Activated CD8-positive, alpha-beta memory T cell treated with anti-CD3 and anti-CD28 coated beads, Interleukin-2, amount 10 ng/mL, durations not matched to agents 7 days and 5 days (primary cell): ENCODE measurements around the gene TIA1. TPM values are rescaled to one million over a fixed set of nuclear protein-coding genes. Genes with fewer than 3 reads are reported as not detected.
A peak's percentile ranks its signal among the peaks of the same experiment; 100 is the strongest.
"Not testable (repeated sequence)": the region's sequence is repeated elsewhere in the genome, so short reads cannot be mapped to it uniquely, and the experiment has no call there.

Source experiments
- ATAC-seq: fragments of 150-1000 bp; cut with Tn5 transposase; one replicate; pipeline ENCODE4 v1.10.0; 2021; ENCODE audit warnings: moderate library complexity
- CTCF ChIA-PET: fragments of 350-600 bp; sonication (Branson Sonifier 250); formaldehyde crosslinking; loops from one replicate; lab custom pipeline; 2021; ENCODE audit warnings: antibody characterized with exemption; lab: Charles Lee
- DNase-seq: peaks from one replicate; pipeline ENCODE4 v3.0.0-alpha.2; 2020
- H3K27ac Mint-ChIP-seq: one replicate; pipeline ENCODE4 v1.8.0; 2021; ENCODE audit warnings: mild to moderate bottlenecking, mixed read lengths
- H3K27me3 Mint-ChIP-seq: one replicate; pipeline ENCODE4 v1.8.0; 2021; ENCODE audit warnings: mixed read lengths
- H3K36me3 Mint-ChIP-seq: one replicate; pipeline ENCODE4 v1.8.0; 2021; ENCODE audit warnings: mild to moderate bottlenecking, mixed read lengths
- H3K4me1 Mint-ChIP-seq: one replicate; pipeline ENCODE4 v1.8.0; 2021; ENCODE audit warnings: mixed read lengths
- H3K4me3 Mint-ChIP-seq: one replicate; pipeline ENCODE4 v1.8.0; 2021; ENCODE audit warnings: mild to moderate bottlenecking, moderate library complexity, mixed read lengths
- H3K9me3 Mint-ChIP-seq: one replicate; pipeline ENCODE4 v1.8.0; 2022; ENCODE audit warnings: low read depth, mixed read lengths
- total RNA-seq, 2 experiments: library from RNA; stranded (reverse); gene quantifications; one replicate each; pipeline ENCODE4 v1.2.3, GENCODE V29; 2021

The TIA1 gene, protein sequence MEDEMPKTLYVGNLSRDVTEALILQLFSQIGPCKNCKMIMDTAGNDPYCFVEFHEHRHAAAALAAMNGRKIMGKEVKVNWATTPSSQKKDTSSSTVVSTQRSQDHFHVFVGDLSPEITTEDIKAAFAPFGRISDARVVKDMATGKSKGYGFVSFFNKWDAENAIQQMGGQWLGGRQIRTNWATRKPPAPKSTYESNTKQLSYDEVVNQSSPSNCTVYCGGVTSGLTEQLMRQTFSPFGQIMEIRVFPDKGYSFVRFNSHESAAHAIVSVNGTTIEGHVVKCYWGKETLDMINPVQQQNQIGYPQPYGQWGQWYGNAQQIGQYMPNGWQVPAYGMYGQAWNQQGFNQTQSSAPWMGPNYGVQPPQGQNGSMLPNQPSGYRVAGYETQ
- total RNA-seq: 100 to 1,000 TPM; 131 to 151 TPM

DNA sequence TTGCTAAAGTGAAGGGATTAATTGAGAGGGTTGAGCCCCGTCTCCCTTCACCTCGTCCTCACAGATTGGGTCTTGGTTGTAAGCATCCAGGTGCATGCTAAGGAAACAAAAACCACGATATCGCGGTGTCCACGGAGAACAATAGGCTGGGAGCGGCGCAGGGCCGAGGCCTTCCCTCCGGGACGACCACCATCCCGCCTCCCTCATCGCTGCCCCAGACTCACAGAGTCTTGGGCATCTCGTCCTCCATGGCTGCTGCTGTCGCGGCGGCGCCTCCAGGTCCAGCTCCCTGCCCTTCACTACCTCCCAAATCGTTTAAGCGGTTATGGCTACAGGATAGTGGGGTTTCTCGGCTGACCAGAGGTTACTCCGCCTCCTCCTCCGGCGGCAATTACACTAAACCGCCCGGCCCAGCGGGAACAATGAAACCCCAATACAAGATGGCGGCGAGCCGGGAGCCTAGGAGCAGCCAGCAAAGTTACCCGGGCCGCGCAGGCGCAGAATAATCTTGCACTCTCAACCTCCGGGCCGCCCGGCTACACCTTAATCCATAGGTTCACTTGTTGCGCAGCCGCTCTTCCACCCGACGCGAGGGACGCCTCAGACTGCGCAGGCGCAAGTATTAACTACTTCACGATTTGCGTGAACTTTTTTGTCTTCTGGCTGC is at the start of gene TIA1:
Gene TIA1 (minus strand): TSS at position 448 of the 667 bp plus-strand sequence. CDS start 198 bp downstream, at position 250.
- no peaks in the 10 kb centered on the region for H3K27me3 Mint-ChIP-seq
- CTCF ChIA-PET: interaction anchor here (2.8 kb wide), 1 partner anchor 10 kb away, joined by 9 read pairs; the partner anchor contains the start of gene PCYOX1
- H3K9me3 Mint-ChIP-seq: no peaks in the 10 kb centered on the region
- peaks cover 16% of the 10 kb centered on the region for H3K36me3 Mint-ChIP-seq
- ATAC-seq (peak; percentile 99), DNase-seq (peak; percentile 99)
- H3K27ac Mint-ChIP-seq: peak within 1 kb of the TSS; percentile 99
- H3K4me1 Mint-ChIP-seq: peaks cover 37% of the 10 kb centered on the region
- peak within 1 kb of the TSS; percentile 100 for H3K4me3 Mint-ChIP-seq

DNA sequence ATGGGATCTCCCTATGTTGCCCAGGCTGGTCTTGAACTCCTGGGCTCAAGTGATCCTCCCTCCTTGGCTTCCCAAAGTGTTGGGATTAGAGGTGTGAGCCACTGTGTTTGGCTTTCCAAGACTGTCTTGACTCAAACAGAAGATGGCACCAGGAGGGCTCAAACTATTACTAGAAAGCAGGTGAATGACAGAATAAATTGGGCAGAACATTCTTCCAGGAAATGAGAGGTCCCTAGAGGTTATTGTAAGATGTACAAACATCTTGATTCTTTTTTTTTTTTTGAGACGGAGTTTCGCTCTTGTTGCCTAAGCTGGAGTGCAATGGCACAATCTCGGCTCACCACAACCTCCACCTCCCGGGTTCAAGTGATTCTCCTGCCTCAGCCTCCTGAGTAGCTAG is 49.4 kb upstream of the TIA1 start:
- Mint-ChIP-seq H3K4me1 (peaks cover 41% of the 10 kb centered on the region), H3K36me3 (peaks cover 29% of the 10 kb centered on the region)
- H3K4me3 Mint-ChIP-seq, CTCF ChIA-PET, H3K27me3 Mint-ChIP-seq, DNase-seq, ATAC-seq, H3K27ac Mint-ChIP-seq, H3K9me3 Mint-ChIP-seq: not testable (repeated sequence)

DNA sequence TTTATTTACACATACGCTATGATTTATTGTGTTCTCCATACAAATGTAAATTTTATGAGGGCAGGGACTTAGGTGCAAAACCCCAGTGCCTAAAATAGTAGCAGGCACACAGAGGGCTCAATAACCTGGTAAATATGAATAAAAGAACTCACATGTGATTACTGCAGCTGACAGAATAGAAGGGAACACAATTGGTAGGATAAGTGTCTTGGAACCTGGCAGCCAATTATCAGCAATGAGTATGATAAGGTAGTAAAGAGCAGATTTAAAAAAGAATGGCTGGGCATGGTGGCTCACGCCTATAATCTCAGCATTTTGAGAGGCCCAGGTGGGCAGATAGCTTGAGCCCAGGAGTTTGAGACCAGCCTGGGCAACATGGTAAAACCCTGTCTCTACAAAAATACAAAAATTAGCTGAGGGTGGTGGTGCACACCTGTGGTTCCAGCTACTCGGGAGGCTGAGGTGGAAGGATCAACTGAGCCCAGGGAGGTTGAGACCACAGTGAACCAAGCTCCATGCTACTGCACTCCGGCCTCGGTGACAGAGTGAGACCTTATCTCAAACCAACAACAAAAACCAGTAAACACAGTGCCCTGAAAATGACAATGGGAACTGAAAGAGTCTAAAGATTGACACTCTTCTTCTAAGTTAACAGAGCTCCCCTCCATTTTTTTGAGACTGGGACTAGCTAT is 35.2 kb upstream of the TIA1 start:
- no peak for ATAC-seq
- Mint-ChIP-seq H3K27ac (peak overlapping the region; percentile 30), H3K4me3 (no peak overlapping the region), H3K27me3 (no peaks in the 10 kb centered on the region), H3K4me1 (peaks cover 37% of the 10 kb centered on the region), H3K36me3 (peaks cover 69% of the 10 kb centered on the region), H3K9me3 (no peaks in the 10 kb centered on the region)
- CTCF ChIA-PET: interaction anchor here (1.7 kb wide), 1 partner anchor 34 kb away, joined by 3 read pairs; no protein-coding TSS in a partner anchor
- no peak for DNase-seq

DNA sequence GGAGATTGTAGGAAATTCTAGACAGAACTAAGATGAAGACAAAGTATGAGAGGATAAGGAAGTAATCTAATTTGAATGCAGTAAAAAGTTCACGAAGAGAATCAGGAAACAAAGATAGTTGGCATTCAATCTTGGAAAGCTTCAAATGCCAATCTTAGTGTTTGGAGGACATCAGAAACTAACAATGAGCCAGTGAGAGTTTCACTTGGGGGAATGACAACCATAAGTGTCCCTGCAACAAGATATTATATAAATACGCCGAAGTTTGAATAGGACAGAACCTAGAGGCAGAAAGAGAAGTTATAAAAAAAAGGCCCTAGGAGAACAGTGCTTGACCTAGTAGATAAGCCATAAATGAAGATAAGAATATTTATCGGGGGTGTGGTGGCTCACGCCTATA is 34.0 kb upstream of the TIA1 start:
- H3K27ac Mint-ChIP-seq: no peak overlapping the region
- no peaks in the 10 kb centered on the region for H3K9me3 Mint-ChIP-seq
- ATAC-seq (no peak), DNase-seq (no peak)
- CTCF ChIA-PET: interaction anchor here (0.9 kb wide), 1 partner anchor 11 kb away, joined by 3 read pairs; the partner anchor contains the start of gene SNRPG
- no peak overlapping the region for H3K4me3 Mint-ChIP-seq
- peaks cover 65% of the 10 kb centered on the region for H3K36me3 Mint-ChIP-seq
- peaks cover 32% of the 10 kb centered on the region for H3K4me1 Mint-ChIP-seq
- no peaks in the 10 kb centered on the region for H3K27me3 Mint-ChIP-seq

DNA sequence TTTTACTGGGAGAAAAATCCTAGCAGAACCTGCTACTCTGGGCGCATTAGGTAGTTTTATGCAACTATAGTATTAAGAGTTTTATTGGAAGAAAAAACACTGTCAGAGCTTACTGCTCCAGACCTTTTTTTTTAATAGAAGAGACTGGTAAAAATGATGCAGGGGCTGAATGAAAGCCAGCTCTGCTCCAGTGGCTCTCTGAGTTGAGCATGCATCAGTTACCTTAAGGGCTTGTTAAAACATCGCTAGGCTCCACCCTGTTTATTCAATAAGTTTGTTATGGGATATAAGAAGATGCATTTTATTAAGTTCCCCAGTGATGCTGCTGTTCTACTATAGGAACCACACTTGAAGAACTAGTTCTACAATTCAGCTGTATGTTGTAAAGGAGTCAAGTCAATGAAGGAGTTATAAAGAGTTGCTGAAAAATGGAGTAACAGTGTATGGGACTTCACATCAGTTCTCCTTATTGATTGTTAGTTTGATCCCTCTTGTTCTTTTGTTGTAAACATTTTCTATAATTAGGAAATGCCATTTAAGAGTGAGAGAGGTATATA is 31.9 kb upstream of the TIA1 start:
- Mint-ChIP-seq H3K36me3 (peaks cover 51% of the 10 kb centered on the region), H3K9me3 (no peaks in the 10 kb centered on the region), H3K27ac (no peak overlapping the region), H3K27me3 (no peaks in the 10 kb centered on the region), H3K4me1 (peaks cover 15% of the 10 kb centered on the region), H3K4me3 (no peak overlapping the region)
- CTCF ChIA-PET: no interaction called here
- no peak for ATAC-seq
- DNase-seq: no peak

DNA sequence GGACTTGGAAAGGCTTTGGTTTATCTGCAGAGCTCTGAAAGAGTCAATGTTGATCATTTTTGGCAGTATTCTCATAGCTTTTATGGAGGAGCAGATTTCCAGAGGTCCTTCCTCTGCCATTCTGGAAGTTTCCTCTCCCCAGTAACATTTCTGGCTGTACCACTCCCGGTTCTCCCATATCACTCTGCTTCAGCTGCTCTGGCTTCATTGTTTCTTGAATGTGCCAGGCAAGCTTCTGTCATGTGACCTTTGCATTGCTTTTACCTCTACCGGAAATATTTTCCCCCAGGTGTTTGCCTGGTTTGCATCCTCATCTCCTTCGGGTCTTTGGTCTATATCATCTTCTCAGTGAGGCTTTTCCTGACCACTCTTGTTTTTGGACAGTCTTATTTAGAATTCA is 21.9 kb upstream of the TIA1 start:
- ATAC-seq (no peak), DNase-seq (no peak)
- Mint-ChIP-seq H3K4me1 (peaks cover 1% of the 10 kb centered on the region), H3K27ac (no peak overlapping the region), H3K27me3 (no peaks in the 10 kb centered on the region), H3K9me3 (no peaks in the 10 kb centered on the region), H3K4me3 (no peak overlapping the region), H3K36me3 (peaks cover 22% of the 10 kb centered on the region)
- CTCF ChIA-PET: interaction anchor here (0.7 kb wide), 1 partner anchor 9 kb away, joined by 3 read pairs; no protein-coding TSS in a partner anchor

DNA sequence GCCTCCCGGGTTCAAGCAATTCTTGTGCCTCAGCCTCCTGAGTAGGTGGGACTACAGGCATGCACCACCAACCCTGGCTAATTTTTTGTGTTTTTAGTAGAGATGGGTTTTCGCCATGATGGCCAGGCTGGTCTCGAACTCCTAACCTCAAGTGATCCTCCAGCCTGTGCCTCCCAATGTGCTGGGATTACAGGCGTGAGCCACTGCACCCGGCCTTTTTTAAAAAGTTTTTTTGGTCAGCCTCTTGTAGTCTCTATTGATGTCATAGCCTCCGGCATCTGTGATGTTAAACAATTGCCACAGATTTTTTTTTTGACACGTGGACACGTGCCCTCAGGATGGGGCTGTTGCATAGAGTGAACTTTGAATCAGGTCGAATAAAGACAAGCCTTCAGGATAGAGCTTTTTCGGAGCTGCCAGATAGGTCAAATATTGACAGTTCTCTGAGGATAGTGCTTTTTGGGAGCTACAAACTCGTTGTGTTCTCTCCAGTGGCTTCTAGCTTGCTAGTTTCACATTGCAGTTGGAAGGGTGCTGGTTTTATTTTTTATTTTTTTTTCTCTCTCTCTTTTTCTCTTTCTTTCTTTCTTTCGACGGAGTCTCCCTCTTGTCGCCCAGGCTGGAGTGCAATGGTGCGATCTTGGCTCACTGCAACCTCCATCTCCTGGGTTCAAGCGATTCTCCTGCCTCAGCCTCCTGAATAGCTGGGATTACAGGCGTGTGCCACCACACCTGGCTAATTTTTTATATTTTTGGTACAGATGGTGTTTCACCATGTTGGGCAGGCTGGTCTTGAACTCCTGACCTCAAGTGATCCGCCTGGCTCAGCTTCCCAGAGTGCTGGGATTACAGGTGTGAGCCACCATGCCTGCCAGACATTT is 21.2 kb upstream of the TIA1 start:
- H3K4me3 Mint-ChIP-seq, ATAC-seq, H3K27me3 Mint-ChIP-seq, H3K4me1 Mint-ChIP-seq, H3K9me3 Mint-ChIP-seq, DNase-seq, H3K27ac Mint-ChIP-seq: not testable (repeated sequence)
- CTCF ChIA-PET: interaction anchor here (0.7 kb wide), 1 partner anchor 8 kb away, joined by 3 read pairs; no protein-coding TSS in a partner anchor
- H3K36me3 Mint-ChIP-seq: peaks cover 22% of the 10 kb centered on the region

DNA sequence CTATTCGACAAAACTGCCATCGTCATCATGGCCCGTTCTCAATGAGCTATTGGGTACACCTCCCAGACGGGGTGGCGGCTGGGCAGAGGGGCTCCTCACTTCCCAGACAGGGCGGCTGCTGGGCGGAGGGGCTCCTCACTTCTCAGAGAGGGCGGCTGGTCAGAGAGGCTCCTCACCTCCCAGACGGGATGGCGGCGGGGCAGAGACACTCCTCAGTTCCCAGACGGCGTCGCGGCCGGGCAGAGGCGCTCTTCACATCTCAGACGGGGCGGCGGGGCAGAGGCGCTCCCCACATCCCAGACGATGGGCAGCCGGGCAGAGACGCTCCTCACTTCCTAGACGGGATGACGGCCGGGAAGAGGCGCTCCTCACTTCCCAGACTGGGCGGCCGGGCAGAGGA is 18.5 kb upstream of the TIA1 start:
- H3K4me3 Mint-ChIP-seq, H3K4me1 Mint-ChIP-seq, ATAC-seq, H3K27ac Mint-ChIP-seq, CTCF ChIA-PET, H3K27me3 Mint-ChIP-seq, DNase-seq, H3K9me3 Mint-ChIP-seq: not testable (repeated sequence)
- H3K36me3 Mint-ChIP-seq: peaks cover 26% of the 10 kb centered on the region

DNA sequence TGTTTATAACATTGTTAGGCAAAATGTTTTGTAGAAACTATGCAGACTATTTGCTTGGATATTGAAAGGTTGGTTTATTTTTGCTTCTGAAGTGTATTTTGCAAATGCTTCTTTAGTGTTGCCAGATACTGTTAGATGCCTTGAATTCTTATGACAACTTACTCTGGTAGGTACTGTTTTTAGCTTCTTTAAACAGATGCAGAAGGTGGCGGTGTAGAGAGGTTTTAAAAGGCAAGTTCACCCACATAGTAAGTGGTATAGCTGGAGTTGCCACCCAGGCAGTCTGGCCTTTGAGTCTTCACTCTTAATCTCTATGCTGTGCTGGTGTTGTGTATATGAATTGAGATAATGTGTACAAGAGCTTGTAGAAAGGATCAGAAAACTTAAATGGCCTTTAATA is 13.1 kb upstream of the TIA1 start:
- no peaks in the 10 kb centered on the region for H3K27me3 Mint-ChIP-seq
- H3K4me3 Mint-ChIP-seq: no peak overlapping the region
- H3K27ac Mint-ChIP-seq: no peak overlapping the region
- peaks cover 29% of the 10 kb centered on the region for H3K4me1 Mint-ChIP-seq
- H3K36me3 Mint-ChIP-seq: peaks cover 21% of the 10 kb centered on the region
- ATAC-seq (no peak), DNase-seq (no peak)
- H3K9me3 Mint-ChIP-seq: no peaks in the 10 kb centered on the region
- CTCF ChIA-PET: interaction anchor here (0.9 to 1.8 kb wide), 2 partner anchors 8 to 350 kb away, joined by 3 to 4 read pairs; no protein-coding TSS in a partner anchor

DNA sequence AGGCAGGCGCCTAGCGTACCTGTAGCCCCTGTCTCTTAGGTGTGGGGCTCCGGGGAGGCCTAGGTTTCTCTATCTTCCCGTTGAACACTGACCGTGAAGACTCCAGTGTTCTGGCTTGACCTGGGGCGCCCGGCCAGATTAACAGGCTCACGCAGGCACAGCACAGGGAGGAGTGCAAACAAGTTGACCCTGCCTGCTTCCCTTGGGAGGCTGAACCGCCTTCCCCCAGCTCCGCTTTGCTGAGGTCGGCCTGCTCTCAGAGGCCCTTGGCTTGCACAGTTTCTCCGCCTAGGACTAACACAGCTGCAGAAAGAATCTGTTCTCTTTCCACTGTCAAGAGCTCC is 10.1 kb upstream of the TIA1 start:
- no peak for ATAC-seq
- Mint-ChIP-seq H3K27me3 (no peaks in the 10 kb centered on the region), H3K4me1 (peaks cover 35% of the 10 kb centered on the region), H3K4me3 (peak overlapping the region; percentile 79), H3K27ac (no peak overlapping the region), H3K36me3 (peaks cover 10% of the 10 kb centered on the region), H3K9me3 (no peaks in the 10 kb centered on the region)
- no peak for DNase-seq
- CTCF ChIA-PET: interaction anchor here (0.6 to 2.1 kb wide), 7 partner anchors 9 to 352 kb away, joined by 3 to 9 read pairs (median 4); partner anchors contain the start of gene TIA1

DNA sequence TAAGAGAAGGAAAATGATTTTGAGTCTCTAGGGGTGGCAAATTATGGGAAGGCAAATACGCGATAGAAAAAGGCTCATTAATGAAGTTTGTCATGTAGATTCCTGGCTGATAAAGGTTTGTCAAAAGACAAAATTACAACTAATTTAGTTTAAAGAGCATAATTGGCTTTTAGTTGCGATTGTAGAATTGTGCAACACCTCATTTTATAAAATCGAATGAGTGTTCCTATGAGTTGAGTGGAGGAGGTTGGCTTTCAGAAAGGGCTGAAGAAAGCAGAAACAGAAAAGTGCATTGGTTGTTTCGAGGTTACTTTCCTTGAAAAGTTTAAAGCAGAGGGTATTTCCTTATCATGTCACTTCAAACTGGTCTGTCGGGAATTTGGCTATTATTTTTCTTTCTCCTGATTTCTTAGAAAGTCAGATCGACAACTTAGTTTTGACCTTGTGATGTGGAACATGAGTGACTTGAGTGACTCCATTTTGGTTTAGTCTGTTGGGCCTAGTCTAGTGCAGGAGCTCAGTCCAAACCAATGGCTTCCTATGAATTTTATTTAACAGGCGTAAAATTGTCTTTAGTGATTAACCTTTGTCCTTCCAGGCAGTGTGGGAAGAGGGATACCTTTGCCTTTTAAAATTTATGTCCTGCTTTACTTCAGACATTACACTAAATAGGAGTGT is 7.3 kb upstream of the TIA1 start:
- peaks cover 26% of the 10 kb centered on the region for H3K4me1 Mint-ChIP-seq
- H3K4me3 Mint-ChIP-seq: peak overlapping the region; percentile 29
- no peaks in the 10 kb centered on the region for H3K27me3 Mint-ChIP-seq
- H3K27ac Mint-ChIP-seq: no peak overlapping the region
- no peak for ATAC-seq
- H3K36me3 Mint-ChIP-seq: no peaks in the 10 kb centered on the region
- CTCF ChIA-PET: interaction anchor here (1.2 kb wide), 1 partner anchor 45 kb away, joined by 3 read pairs; no protein-coding TSS in a partner anchor
- no peaks in the 10 kb centered on the region for H3K9me3 Mint-ChIP-seq
- DNase-seq: no peak

DNA sequence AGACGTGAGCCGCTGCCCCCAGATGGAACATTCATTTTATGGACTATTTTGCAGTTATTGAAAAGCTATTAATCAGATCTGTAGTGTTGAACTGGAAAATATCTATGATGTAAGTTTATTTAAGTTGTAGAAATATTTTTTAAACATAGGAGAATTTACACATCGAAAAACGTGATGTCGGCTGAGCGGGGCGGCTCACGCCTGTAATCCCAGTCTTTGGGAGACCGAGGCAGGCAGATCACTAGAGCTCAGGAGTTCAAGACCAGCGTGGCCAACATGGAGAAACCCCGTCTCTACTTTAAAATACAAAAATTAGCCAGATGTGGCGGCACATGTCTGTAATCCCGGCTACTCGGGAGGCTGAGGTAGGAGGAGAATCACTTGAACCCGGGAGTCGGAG is 2.0 kb upstream of the TIA1 start:
- Mint-ChIP-seq H3K9me3 (no peaks in the 10 kb centered on the region), H3K4me3 (no peak overlapping the region), H3K27ac (no peak overlapping the region), H3K4me1 (peaks cover 22% of the 10 kb centered on the region), H3K27me3 (no peaks in the 10 kb centered on the region), H3K36me3 (peaks cover 14% of the 10 kb centered on the region)
- no peak for DNase-seq
- no peak for ATAC-seq
- CTCF ChIA-PET: interaction anchor here (1.7 to 2.8 kb wide), 2 partner anchors 8 to 33 kb away, joined by 3 to 9 read pairs; partner anchors contain the start of gene PCYOX1
